Adrenal gland (tissue), 12 donors: Measurements from ENCODE around the gene UBA52. TPM values are rescaled to one million over a fixed set of nuclear protein-coding genes. Genes with fewer than 3 reads are reported as not detected.
A peak's percentile ranks its signal among the peaks of the same experiment; 100 is the strongest.
"Not testable (repeated sequence)": the region's sequence is repeated elsewhere in the genome, so short reads cannot be mapped to it uniquely, and the experiment has no call there.

Experiments
- DNase-seq, 7 donors: peaks; one replicate each; pipeline ENCODE4 v3.0.0-alpha.2; 2019 to 2020
- H3K27ac ChIP-seq, 5 donors: fragments of 200-600 bp; sonication (generic) in 4 of 5; 1 replicate in 3 of 5; 2 replicates in 2 of 5; pipeline versions ENCODE4 v1.5.1 to v1.8.0; 2016 to 2020; ENCODE audit warnings: mild to moderate bottlenecking in 1 of 5
- H3K27me3 ChIP-seq: fragments of 200-600 bp; 2 replicates; pipeline ENCODE4 v1.8.0; 2021
- H3K36me3 ChIP-seq, 2 donors: fragments of 200-600 bp; replicated peaks in 1 of 2; 1 replicate in 1 of 2; 2 replicates in 1 of 2; pipeline versions ENCODE4 v1.5.1 to v1.8.0; 2018 to 2022
- H3K4me1 ChIP-seq, 2 donors: fragments of 200-600 bp; replicated peaks in 1 of 2; 1 replicate in 1 of 2; 2 replicates in 1 of 2; pipeline versions ENCODE4 v1.5.1 to v1.8.0; 2018 to 2021
- H3K4me3 ChIP-seq, 4 donors: fragments of 200-600 bp; sonication (generic) in 3 of 4; one replicate each; pipeline ENCODE4 v1.5.1; 2016 to 2018
- H3K9me3 ChIP-seq, 3 donors: fragments of 200-600 bp; sonication (generic) in 1 of 3; replicated peaks in 1 of 3; 1 replicate in 2 of 3; 2 replicates in 1 of 3; pipeline versions ENCODE4 v1.5.1 to v1.8.0; 2016 to 2021
- POLR2A ChIP-seq, 2 donors: fragments of 450-650 bp; IDR thresholded peaks; one replicate each; pipeline ENCODE4 v1.6.1; 2017; ENCODE audit warnings: antibody characterized with exemption in 2 of 2, mild to moderate bottlenecking in 2 of 2, moderate library complexity in 1 of 2
- WGBS, 4 donors: extraction: QIAGEN DNeasy Blood & Tissue Kit in 2 of 4; methylation state at CpG; one replicate each; pipeline versions ENCODE4 v1.1.5 to v1.1.7; 2013 to 2017; 5-methylcytosine and 5-hydroxymethylcytosine counted together
- intact Hi-C, 2 donors: fragments of 100-400 bp; cut with DNase I; formaldehyde crosslinking; loops; one replicate each; pipeline versions ENCODE4 v1.14.1 to v1.15.0; 2022 to 2023
- polyA plus RNA-seq, 3 donors: library from polyadenylated mRNA; stranded (reverse); fragments of 200-250 nt in 2 of 3; fragments of 350-450 nt in 1 of 3; fragmentation: Illumina TruSeq in 1 of 3; extraction: RNeasy Lipid Tissue Mini Kit (QIAGEN cat#74804) in 1 of 3; gene quantifications; one replicate each; pipeline ENCODE4 v1.2.3, GENCODE V29; 2013 to 2014
- total RNA-seq, 9 donors: library from RNA; depleted of rRNA in 4 of 9; stranded (reverse); fragments of >200 nt in 4 of 9; fragments of 120-200 nt in 1 of 9; fragmentation: NEBNext Ultra II Directional in 1 of 9; extraction: Animal tissue kit (Norgen Biotek cat#: 25700) in 1 of 9; gene quantifications; one replicate each; pipeline versions ENCODE4 v1.1.0 to v1.2.4, GENCODE V29; 2013 to 2023
- TF ChIP-seq, protein P1 (sequence below), 6 experiments: fragments of 450-650 bp in 4 of 6; fragments of 200-600 bp in 2 of 6; sonication (generic) in 1 of 6; IDR thresholded peaks; 1 replicate in 5 of 6; 2 replicates in 1 of 6; pipeline versions ENCODE4 v1.5.1 to v1.8.0; 2016 to 2021; ENCODE audit warnings: antibody characterized with exemption in 6 of 6, mild to moderate bottlenecking in 2 of 6, moderate library complexity in 1 of 6
- donor health status: healthy with polysubstance abuse.
- donor health status: Bipolar disorder and iron deficiency.
- donor health status: DM: yes; HTN: yes; CAD: no.
- donor health status: DM: no; HTN: no; CAD: no.
- donor health status: DM: no; HTN: no; CAD: no.
- donor health status: DM: yes; HTN: yes; CAD: no.

The UBA52 gene
- total and polyA plus RNA-seq, 12 donors = 781 to 1,900 (median 1,042) TPM

DNA sequence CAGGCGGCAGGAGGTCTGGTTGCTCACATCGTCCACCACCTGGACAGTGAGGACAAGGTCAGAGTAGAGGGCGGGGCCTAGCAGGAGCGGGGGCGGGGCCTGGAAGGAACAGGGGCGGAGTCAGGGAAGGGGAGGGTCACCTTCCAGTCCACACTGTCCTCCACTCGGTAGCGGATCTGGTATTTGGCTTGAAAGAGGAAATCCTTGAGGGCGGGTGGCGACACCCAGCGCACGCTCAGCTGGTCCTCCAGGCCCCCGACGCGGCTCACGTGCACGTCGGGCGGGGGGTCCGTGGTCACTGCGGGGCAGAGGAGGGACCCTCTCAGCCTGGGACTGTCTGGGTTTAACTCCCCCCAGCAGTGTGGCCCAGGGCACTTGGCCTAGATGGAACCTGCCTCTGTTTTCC, 25.1 kb downstream of the UBA52 start:
- H3K4me3 ChIP-seq = peak overlapping the region in 1 of 4 donors; percentile 26
- intact Hi-C loops = loop anchor here in 1 of 2 donors (10.0 kb wide), 2 partner anchors 142 to 248 kb away; no protein-coding TSS in a partner anchor
- peak overlapping the region in 1 of 5 donors; percentile 29 for H3K27ac ChIP-seq
- DNase-seq = peak; percentile 81 to 91 (median 87)
- TF ChIP-seq, protein P1, sequence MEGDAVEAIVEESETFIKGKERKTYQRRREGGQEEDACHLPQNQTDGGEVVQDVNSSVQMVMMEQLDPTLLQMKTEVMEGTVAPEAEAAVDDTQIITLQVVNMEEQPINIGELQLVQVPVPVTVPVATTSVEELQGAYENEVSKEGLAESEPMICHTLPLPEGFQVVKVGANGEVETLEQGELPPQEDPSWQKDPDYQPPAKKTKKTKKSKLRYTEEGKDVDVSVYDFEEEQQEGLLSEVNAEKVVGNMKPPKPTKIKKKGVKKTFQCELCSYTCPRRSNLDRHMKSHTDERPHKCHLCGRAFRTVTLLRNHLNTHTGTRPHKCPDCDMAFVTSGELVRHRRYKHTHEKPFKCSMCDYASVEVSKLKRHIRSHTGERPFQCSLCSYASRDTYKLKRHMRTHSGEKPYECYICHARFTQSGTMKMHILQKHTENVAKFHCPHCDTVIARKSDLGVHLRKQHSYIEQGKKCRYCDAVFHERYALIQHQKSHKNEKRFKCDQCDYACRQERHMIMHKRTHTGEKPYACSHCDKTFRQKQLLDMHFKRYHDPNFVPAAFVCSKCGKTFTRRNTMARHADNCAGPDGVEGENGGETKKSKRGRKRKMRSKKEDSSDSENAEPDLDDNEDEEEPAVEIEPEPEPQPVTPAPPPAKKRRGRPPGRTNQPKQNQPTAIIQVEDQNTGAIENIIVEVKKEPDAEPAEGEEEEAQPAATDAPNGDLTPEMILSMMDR (IDR thresholded peaks at IDR 0.05) = no peak
- TF ChIP-seq POLR2A (IDR thresholded peaks at IDR 0.05) = no peak
- 5 to 15% (median 6%) methylated on average over 16 to 21 of the region's 21 CpGs; no CpG with 5 or more reads in 1 of the 4 donors for WGBS, 4 donors
- no peaks in the 10 kb centered on the region for H3K9me3 ChIP-seq
- H3K36me3 ChIP-seq = no peaks in the 10 kb centered on the region
- H3K27me3 ChIP-seq = no peaks in the 10 kb centered on the region
- peaks cover 0 to 23% of the 10 kb centered on the region in 2 donors for H3K4me1 ChIP-seq

DNA sequence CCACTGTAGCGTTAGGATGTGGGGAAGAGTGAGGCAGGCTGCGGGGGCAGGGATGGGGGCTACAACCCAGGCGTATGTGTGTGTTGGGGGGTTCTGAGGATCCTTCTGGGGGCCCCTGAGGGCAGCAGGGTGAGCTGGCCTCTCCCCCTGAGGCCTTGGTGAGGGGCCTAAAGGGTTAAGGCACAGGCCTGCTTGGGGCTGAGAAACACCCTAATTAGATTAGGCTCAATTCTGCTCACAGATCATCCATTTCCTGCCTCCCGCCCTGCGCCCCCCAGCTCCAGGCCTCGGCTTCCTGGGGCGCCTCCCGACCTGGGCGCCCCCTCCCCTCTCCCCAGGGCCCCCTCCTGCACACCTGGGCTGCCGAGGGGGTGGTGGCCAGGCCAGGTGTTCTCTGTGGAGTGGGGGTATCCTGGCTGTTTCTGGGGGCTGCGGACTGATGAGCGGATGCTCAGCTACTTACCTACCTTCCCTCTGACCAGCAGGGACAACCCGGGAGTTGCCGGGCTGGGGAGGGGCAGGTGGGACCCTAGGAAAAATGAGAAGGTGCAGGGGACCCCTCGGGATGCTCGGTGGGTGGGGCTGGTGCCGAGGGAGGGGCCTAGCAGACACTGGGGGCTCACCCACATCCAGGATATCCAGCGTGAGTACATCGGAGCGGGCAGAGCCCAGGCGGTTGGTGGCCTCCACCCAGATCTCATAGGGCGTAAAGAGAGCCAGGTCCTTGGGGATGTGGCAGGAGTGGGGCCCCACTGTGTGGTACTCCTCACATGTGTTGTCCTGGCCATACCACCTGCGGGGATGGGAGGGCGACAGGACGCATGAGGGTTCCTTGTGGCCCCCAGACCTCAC, 26.4 kb downstream of the UBA52 start:
- H3K36me3 ChIP-seq = no peaks in the 10 kb centered on the region
- no peak for DNase-seq
- H3K4me3 ChIP-seq = no peak overlapping the region
- H3K27ac ChIP-seq = no peak overlapping the region
- H3K4me1 ChIP-seq = peaks cover 0 to 23% of the 10 kb centered on the region in 2 donors
- intact Hi-C loops = loop anchor here in 1 of 2 donors (10.0 kb wide), 2 partner anchors 143 to 247 kb away; no protein-coding TSS in a partner anchor
- no peak for TF ChIP-seq POLR2A (IDR thresholded peaks at IDR 0.05)
- TF ChIP-seq, protein P1 (IDR thresholded peaks at IDR 0.05) = no peak
- WGBS, 4 donors = 41 to 78% (median 48%) methylated on average over 8 to 25 of the region's 25 CpGs
- H3K27me3 ChIP-seq = no peaks in the 10 kb centered on the region
- no peaks in the 10 kb centered on the region for H3K9me3 ChIP-seq

DNA sequence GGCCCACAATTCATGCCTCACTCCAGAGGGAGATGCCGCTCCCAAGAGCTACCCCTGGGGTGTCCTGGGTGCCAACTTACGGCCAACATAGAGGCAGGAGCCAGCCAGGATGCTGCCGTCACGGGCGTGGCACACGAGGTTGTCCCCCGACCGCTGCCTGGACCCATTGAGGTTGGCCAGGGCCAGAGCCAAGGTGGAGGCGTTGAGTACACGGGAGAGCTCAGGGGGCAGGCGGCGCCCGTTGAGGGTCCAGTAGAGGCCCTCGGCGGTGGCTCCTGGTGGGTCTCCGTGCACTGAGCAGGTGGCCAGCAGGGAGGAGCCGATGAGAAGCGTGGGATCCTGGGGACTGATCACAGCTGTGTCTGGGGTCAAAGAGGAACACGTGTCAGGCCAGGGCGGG, 27.8 kb downstream of the UBA52 start:
- Histone ChIP-seq H3K27me3 (peaks cover 13% of the 10 kb centered on the region), H3K9me3 (no peaks in the 10 kb centered on the region), H3K27ac (no peak overlapping the region), H3K4me3 (no peak overlapping the region), H3K4me1 (peaks cover 0 to 13% of the 10 kb centered on the region in 2 donors), H3K36me3 (no peaks in the 10 kb centered on the region)
- no peak for DNase-seq
- intact Hi-C loops = loop anchor here in 1 of 2 donors (10.0 kb wide), 2 partner anchors 145 to 245 kb away; no protein-coding TSS in a partner anchor
- WGBS, 4 donors = 83 to 88% (median 85%) methylated on average over 3 to 20 of the region's 20 CpGs
- TF ChIP-seq, protein P1 (IDR thresholded peaks at IDR 0.05) = no peak
- TF ChIP-seq POLR2A (IDR thresholded peaks at IDR 0.05) = no peak

DNA sequence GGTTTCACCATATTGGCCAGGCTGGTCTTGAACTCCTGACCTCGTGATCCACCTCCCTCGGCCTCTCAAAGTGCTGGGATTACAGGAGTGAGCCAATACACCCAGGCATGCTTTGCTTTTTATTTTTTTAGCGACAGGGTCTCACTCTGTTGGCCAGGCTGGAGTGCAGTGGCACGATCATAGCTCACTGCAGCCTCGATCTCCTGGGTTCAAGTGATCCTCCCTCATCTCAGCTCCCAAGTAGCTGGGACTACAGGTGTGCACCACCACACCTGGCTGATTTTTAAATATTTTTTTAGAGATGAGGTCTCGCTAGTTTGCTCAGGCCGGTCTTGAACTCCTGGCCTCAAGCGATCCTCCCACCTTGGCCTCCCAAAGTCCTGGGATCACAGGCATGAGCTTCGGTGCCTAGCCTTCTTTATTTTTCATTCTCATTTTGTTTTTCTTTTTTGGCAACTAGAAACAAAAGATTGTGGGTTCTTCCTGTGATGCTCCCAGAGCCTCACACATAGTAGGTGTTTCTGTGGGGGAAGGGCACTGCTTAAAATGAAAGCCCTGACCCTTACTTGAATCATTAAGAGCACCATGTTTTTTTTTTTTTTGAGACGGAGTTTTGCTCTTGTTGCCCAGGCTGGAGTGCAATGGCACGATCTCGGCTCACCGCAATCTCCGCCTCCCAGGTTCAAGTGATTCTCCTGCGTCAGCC, 29.2 kb downstream of the UBA52 start:
- H3K9me3 ChIP-seq, H3K4me3 ChIP-seq, intact Hi-C loops, DNase-seq, H3K27ac ChIP-seq, H3K4me1 ChIP-seq, H3K36me3 ChIP-seq: not testable (repeated sequence)
- H3K27me3 ChIP-seq = peaks cover 25% of the 10 kb centered on the region
- 87 to 90% (median 89%) methylated on average over 15 of the region's 15 CpGs for WGBS, 4 donors
